OCI-LY3 (cell line): ENCODE measurements around the gene SOD3.

Experiments used
- H2AFZ ChIP-seq: fragments of 200-600, 300-600 bp; shearing (Covaris generic); 2 replicates; pipeline ENCODE4 v1.6.0; 2014; ENCODE audit warnings: antibody characterized with exemption, low read depth, low read length
- H3K27ac ChIP-seq: fragments of 200-600, 300-600 bp; sonication (generic); 2 replicates; pipeline ENCODE4 v1.5.1; 2014; ENCODE audit warnings: mild to moderate bottlenecking, low read length, moderate library complexity, mixed read lengths
- H3K27me3 ChIP-seq: fragments of 200-600, 300-600 bp; sonication (generic); 2 replicates; pipeline ENCODE4 v1.6.1; 2014; ENCODE audit warnings: low read depth, low read length, mixed read lengths
- H3K36me3 ChIP-seq: fragments of 200-600, 300-600 bp; sonication (generic); replicated peaks from 2 replicates; pipeline ENCODE3; 2014; ENCODE audit warnings: low read depth, low read length, mixed read lengths
- H3K4me1 ChIP-seq: fragments of 300-600, 200-600 bp; sonication (generic); 2 replicates; pipeline ENCODE4 v1.6.1; 2014; ENCODE audit warnings: low read length, mixed read lengths
- H3K4me2 ChIP-seq: fragments of 200-600, 300-600 bp; sonication (generic); 2 replicates; pipeline ENCODE4 v1.6.1; 2014; ENCODE audit warnings: low read length, mixed read lengths
- H3K4me3 ChIP-seq: fragments of 300-600, 200-600 bp; sonication (generic); 2 replicates; pipeline ENCODE4 v1.5.1; 2014; ENCODE audit warnings: antibody characterized with exemption, mild to moderate bottlenecking, low read length, moderate library complexity
- H3K79me2 ChIP-seq: fragments of 300-600, 200-600 bp; shearing (Covaris generic); 2 replicates; pipeline ENCODE4 v1.6.1; 2014; ENCODE audit warnings: mild to moderate bottlenecking, low read length, mixed read lengths
- H3K9ac ChIP-seq: fragments of 300-600, 200-600 bp; shearing (Covaris generic); 2 replicates; pipeline ENCODE4 v1.6.0; 2014; ENCODE audit warnings: mild to moderate bottlenecking, low read length, moderate library complexity
- H3K9me3 ChIP-seq: fragments of 200-600, 300-600 bp; shearing (Covaris generic); 2 replicates; pipeline ENCODE4 v1.6.1; 2014; ENCODE audit warnings: low read length, mixed read lengths; ENCODE audit not compliant: insufficient read depth
- H4K20me1 ChIP-seq: fragments of 200-600, 300-600 bp; sonication (generic); 2 replicates; pipeline ENCODE4 v1.6.1; 2016; ENCODE audit warnings: low read length, mixed read lengths; ENCODE audit not compliant: insufficient read depth
- EZH2phosphoT487 ChIP-seq: fragments of 200-600 bp; shearing (Covaris generic); IDR thresholded peaks from 2 replicates; pipeline ENCODE4 v1.6.1; 2018; ENCODE audit warnings: antibody characterized with exemption, mixed run types, low read depth
- TF ChIP-seq, protein P1 (sequence below): fragments of 200-600, 300-600 bp; sonication (generic); IDR thresholded peaks from 2 replicates; pipeline ENCODE4 v1.5.1; 2014; ENCODE audit warnings: antibody characterized with exemption, low read length, low read depth

The SOD3 gene

DNA sequence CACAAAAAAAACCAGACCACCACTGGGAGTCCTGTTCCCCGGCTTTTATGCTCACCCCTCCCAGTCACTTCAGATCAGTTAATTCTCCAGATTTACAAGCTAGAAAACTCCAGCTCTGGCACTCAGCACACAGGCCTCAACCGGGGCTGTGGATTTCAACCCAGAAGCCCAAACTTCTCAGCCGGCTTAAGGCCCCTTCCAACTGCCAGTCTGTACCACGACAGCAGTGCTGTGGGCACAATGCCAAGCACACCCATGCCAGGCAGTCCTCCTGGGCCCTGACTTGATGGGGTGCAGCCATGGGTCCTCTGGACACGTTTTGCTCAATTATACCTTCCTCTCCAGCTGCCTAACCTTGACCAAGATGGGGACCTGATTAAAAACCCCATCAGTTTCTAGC lies 12.2 kb downstream of the SOD3 start:
- Histone ChIP-seq H3K4me2 (no peak overlapping the region), H2AFZ (no peak overlapping the region), H3K27ac (no peak overlapping the region), H3K4me3 (no peak overlapping the region), H3K79me2 (no peaks in the 10 kb centered on the region), H3K27me3 (peaks cover 12% of the 10 kb centered on the region; the same call in 1 of the 2 replicates), H3K9ac (no peak overlapping the region), H4K20me1 (no peaks in the 10 kb centered on the region), H3K36me3 (no peaks in the 10 kb centered on the region), H3K4me1 (no peaks in the 10 kb centered on the region), H3K9me3 (no peaks in the 10 kb centered on the region)
- TF ChIP-seq, protein P1, sequence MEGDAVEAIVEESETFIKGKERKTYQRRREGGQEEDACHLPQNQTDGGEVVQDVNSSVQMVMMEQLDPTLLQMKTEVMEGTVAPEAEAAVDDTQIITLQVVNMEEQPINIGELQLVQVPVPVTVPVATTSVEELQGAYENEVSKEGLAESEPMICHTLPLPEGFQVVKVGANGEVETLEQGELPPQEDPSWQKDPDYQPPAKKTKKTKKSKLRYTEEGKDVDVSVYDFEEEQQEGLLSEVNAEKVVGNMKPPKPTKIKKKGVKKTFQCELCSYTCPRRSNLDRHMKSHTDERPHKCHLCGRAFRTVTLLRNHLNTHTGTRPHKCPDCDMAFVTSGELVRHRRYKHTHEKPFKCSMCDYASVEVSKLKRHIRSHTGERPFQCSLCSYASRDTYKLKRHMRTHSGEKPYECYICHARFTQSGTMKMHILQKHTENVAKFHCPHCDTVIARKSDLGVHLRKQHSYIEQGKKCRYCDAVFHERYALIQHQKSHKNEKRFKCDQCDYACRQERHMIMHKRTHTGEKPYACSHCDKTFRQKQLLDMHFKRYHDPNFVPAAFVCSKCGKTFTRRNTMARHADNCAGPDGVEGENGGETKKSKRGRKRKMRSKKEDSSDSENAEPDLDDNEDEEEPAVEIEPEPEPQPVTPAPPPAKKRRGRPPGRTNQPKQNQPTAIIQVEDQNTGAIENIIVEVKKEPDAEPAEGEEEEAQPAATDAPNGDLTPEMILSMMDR: no peak
- no peak for TF ChIP-seq EZH2phosphoT487

DNA sequence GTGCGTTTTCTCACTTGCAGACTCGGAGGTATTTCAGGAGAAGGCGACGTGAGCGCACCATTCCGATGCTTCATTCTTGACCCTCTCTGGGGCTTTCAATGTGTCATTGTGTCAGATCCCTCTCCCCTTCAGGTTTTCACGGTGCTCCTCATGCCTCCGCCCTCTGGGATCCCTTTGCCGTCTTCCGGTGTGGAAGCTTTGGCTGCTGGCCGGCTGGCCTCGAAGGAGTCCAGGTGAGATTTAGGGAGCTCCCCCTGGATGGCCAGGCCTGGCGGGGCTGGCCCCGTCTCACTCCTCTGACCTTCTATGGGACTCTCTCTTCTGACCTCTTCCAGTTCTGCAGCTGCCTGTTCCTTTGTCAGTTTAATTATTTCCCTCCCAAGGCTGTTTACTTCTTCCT lies 12.9 kb downstream of the SOD3 start:
- H3K27ac ChIP-seq: no peak overlapping the region
- peaks cover 7% of the 10 kb centered on the region; the same call in 1 of the 2 replicates for H3K27me3 ChIP-seq
- H3K4me2 ChIP-seq: no peak overlapping the region
- TF ChIP-seq, protein P1: no peak
- no peak for TF ChIP-seq EZH2phosphoT487
- no peaks in the 10 kb centered on the region for H3K79me2 ChIP-seq
- no peak overlapping the region for H3K4me3 ChIP-seq
- H3K9ac ChIP-seq: no peak overlapping the region
- no peaks in the 10 kb centered on the region for H4K20me1 ChIP-seq
- H3K4me1 ChIP-seq: no peaks in the 10 kb centered on the region
- no peaks in the 10 kb centered on the region for H3K9me3 ChIP-seq
- H3K36me3 ChIP-seq: no peaks in the 10 kb centered on the region
- H2AFZ ChIP-seq: no peak overlapping the region

DNA sequence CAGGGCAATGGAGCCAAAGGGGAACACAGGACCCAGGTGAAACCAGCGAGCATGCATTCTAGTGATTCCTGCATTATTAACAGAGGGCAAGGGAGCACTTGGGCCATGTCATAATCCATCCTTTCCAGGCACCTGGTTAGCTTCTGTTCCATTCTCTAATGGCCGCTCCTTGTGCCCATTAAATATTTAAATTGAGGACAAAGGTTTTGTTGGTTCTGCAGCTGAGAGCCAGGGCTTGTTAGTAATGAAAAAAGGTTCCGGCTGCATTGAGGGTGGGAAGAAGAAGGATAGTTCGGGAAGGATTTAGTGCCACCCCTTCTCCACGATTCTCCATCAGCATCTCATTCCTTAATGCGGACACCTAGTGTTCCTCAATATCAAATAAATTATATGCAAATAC lies 13.6 kb downstream of the SOD3 start:
- H3K79me2 ChIP-seq: no peaks in the 10 kb centered on the region
- H3K27ac ChIP-seq: no peak overlapping the region
- no peak overlapping the region for H3K4me2 ChIP-seq
- TF ChIP-seq, protein P1: no peak
- TF ChIP-seq EZH2phosphoT487: no peak
- H4K20me1 ChIP-seq: no peaks in the 10 kb centered on the region
- no peaks in the 10 kb centered on the region for H3K36me3 ChIP-seq
- H3K4me1 ChIP-seq: no peaks in the 10 kb centered on the region
- H3K4me3 ChIP-seq: no peak overlapping the region
- H2AFZ ChIP-seq: no peak overlapping the region
- H3K9me3 ChIP-seq: no peaks in the 10 kb centered on the region
- peaks cover 6% of the 10 kb centered on the region; the same call in 1 of the 2 replicates for H3K27me3 ChIP-seq
- no peak overlapping the region for H3K9ac ChIP-seq

DNA sequence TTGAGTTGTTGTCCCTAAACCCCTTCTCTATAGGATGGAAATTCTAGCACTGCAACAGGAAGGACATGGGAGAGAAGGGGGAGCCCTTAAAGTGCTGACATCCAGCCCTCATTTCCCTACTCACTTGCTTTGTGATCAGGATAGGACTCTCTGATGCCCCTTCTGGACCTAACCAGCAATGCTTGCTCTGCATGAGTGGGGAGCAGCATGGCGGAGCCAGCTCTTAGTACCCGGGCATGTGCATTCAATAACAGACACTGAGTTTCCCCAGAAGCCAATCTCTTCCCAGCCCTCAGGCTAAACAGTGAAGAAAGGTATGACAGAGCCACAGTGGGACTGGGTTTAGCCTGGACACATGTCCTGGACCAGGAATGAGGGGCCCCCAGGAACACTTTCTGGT lies 14.0 kb downstream of the SOD3 start:
- Histone ChIP-seq H2AFZ (no peak overlapping the region), H3K9me3 (no peaks in the 10 kb centered on the region), H3K79me2 (no peaks in the 10 kb centered on the region), H3K27ac (no peak overlapping the region), H3K27me3 (peaks cover 6% of the 10 kb centered on the region; the same call in 1 of the 2 replicates), H3K4me1 (no peaks in the 10 kb centered on the region), H3K4me2 (no peak overlapping the region), H3K4me3 (no peak overlapping the region), H3K36me3 (no peaks in the 10 kb centered on the region), H4K20me1 (no peaks in the 10 kb centered on the region), H3K9ac (no peak overlapping the region)
- TF ChIP-seq EZH2phosphoT487: no peak
- TF ChIP-seq, protein P1: no peak
